Measurements from ENCODE around the gene MAP2K3. TPM values are rescaled to one million over a fixed set of nuclear protein-coding genes. Genes with fewer than 3 reads are reported as not detected.

The MAP2K3 gene
- total RNA-seq: 12.4 and 18.1 TPM in 2 replicates

DNA sequence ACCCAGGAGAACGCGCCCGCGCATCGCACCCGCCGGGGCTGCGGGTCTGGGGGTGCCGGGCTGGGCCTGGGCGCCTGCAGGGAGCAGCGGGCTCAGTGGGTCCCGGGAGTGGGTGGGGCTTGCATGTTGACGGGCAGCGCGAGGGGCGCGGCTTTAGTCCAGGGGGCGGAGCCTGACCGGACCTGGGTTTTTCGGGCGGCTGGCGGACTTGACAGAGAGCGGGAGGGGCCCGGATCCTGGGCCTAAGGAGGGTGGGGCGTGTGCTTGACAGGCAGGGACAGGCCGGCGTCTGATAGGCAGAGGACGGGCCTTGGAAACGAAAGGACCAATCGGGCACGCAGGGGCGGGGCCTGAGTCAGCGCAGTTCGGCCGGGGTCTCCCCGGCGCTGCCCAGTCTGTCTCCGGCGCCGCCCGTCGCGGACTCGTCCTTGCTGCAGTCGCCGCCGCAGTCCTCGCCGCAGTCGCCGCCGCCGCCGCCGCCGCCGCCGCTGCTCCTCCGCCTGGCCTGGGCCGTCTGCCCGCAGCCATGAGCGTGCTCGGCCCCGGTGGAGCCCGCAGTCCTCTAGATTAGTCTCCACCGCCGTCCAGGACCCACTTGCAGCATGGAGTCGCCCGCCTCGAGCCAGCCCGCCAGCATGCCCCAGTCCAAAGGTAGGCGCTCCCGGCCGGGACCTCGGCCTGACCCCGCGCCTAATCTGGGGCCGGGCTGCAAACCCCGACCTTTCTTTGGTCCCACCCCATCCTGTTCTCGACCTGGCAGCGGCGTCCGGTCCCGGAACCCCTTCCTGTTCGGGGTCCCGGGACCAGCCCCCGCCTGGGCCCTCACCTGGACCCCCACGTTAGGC lies at the start of gene MAP2K3:
Gene MAP2K3, plus strand, starts transcription at position 393 of the 845 bp plus-strand sequence. Its CDS starts 210 bp downstream, at position 603.

DNA sequence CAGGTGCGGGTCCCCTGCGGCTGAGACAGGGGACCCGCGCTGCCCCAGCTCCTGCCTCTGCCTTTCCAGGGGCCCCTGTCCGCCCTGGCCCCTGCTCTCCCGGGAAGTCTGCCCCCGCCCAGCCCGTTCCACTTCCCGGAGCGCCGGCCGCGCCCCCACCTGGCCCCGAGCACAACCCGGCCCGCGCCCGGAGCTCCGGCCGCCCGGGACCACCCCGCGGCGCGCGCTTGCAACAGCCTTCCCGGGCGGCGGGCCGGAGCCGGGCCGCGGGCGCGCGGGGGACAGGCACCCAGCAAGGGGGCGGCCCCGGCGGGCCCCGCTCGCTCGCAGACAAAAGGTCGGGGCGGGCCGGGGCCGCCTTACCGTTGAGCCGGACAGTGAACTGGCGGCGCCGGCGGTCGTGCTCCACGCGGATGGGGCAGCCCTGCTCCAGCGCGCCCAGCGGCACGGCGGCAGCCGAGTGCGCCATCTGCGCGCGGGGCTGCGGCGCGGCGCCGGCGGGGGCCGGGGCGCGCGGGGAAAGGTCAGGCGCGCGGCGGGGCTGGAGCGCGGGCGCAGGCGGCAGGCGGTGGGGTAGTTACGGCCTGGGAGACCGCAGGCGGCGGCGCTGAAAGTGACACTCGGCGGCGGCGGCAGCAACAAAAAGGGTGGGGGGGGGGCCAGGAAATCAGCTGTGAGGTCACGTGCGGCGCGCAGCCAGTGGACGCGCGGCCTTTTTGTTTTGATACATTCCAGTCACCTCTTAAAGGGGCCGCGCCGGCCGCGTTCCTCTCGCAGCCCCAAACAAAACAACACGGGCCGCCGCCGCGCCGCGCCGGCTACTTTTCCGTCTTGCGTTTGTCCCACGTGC lies 31.5 kb upstream of the MAP2K3 start, which contains the start of gene NATD1:
Gene NATD1, minus strand, starts transcription at position 615 of the 850 bp plus-strand sequence. Its CDS starts 146 bp downstream, at position 469.

Other genes starting within 250 kb of the MAP2K3 start
- 162 and 182 TPM in 2 replicates for gene USP22, start 241.7 kb upstream of the MAP2K3 start, total RNA-seq
- gene DHRS7B, start 157.7 kb upstream of the MAP2K3 start, total RNA-seq: 22.4 and 22.6 TPM in 2 replicates
- 19.2 and 21.7 TPM in 2 replicates for gene TMEM11, start 70.5 kb upstream of the MAP2K3 start, total RNA-seq
- gene NATD1, start 31.3 kb upstream of the MAP2K3 start, total RNA-seq: 0.96 and 1.3 TPM in 2 replicates
- 1.4 TPM in 1 of 2 replicates, not detected in the other for gene KCNJ12, start 91.6 kb downstream of the MAP2K3 start, total RNA-seq

Data from tracheal epithelial cell (primary cell).